ENCODE results near the gene PARP2. TPM values are rescaled to one million over a fixed set of nuclear protein-coding genes. Genes with fewer than 3 reads are reported as not detected.

Gene PARP2
- polyA plus RNA-seq, 3 donors: 47.7 to 60.8 (median 57.6) TPM

- DNase-seq: no peak
Observed at GRCh38 chr14:20387576-20387975, 44.1 kb downstream of the PARP2 start.

- DNase-seq: no peak
Observed at GRCh38 chr14:20388159-20388558, 44.7 kb downstream of the PARP2 start.

- no peak for DNase-seq
Observed at GRCh38 chr14:20391505-20391904, 48.1 kb downstream of the PARP2 start.

GRCh38 chr14:20397511-20397910 lies 54.1 kb downstream of the PARP2 start:
- no peak for DNase-seq

GRCh38 chr14:20400589-20400964 lies 57.1 kb downstream of the PARP2 start:
- DNase-seq: no peak

- DNase-seq: no peak
Observed at GRCh38 chr14:20400965-20401593, 57.6 kb downstream of the PARP2 start.

GRCh38 chr14:20403521-20403920 lies 60.1 kb downstream of the PARP2 start:
- no peak for DNase-seq

Other genes with a start within 250 kb of the PARP2 start
- under 1 TPM; 0.03 to 0.07 (median 0.05) TPM for gene OR4K17, start 232.9 kb upstream of the PARP2 start, polyA plus RNA-seq (ENCODE audit: insufficient read length in 3 of 3)
- not detected for gene OR4N5, start 204.8 kb upstream of the PARP2 start, polyA plus RNA-seq (ENCODE audit: insufficient read length in 3 of 3)
- under 1 TPM in 1 of 3 donors, not detected in 2; 0.09 TPM for gene OR11G2, start 152.7 kb upstream of the PARP2 start, polyA plus RNA-seq (ENCODE audit: insufficient read length in 3 of 3)
- not detected for gene OR11H6, start 119.9 kb upstream of the PARP2 start, polyA plus RNA-seq (ENCODE audit: insufficient read length in 3 of 3)
- gene OR11H7, start 114.7 kb upstream of the PARP2 start, polyA plus RNA-seq (ENCODE audit: insufficient read length in 3 of 3): 1 to 10 TPM in 1 of 3 donors, under 1 TPM in 2; 0.47 to 1.1 (median 0.61) TPM
- gene OR11H4, start 104.3 kb upstream of the PARP2 start, polyA plus RNA-seq (ENCODE audit: insufficient read length in 3 of 3): under 1 TPM in 2 of 3 donors, not detected in 1; 0.06 to 0.18 TPM
- 10 to 100 TPM; 26.1 to 28.2 (median 26.6) TPM for gene TTC5, start 37.7 kb upstream of the PARP2 start, polyA plus RNA-seq (ENCODE audit: insufficient read length in 3 of 3)
- gene CCNB1IP1, start 10.4 kb upstream of the PARP2 start, polyA plus RNA-seq (ENCODE audit: insufficient read length in 3 of 3): 100 to 1,000 TPM in 2 of 3 donors, 10 to 100 TPM in 1; 97.9 to 130 (median 105) TPM
- 10 to 100 TPM; 17.7 to 22.1 (median 19.9) TPM for gene TEP1, start 69.9 kb downstream of the PARP2 start, polyA plus RNA-seq (ENCODE audit: insufficient read length in 3 of 3)
- gene KLHL33, start 92.5 kb downstream of the PARP2 start, polyA plus RNA-seq (ENCODE audit: insufficient read length in 3 of 3): under 1 TPM; 0.27 to 0.88 (median 0.56) TPM
- gene OSGEP, start 111.2 kb downstream of the PARP2 start, polyA plus RNA-seq (ENCODE audit: insufficient read length in 3 of 3): 10 to 100 TPM; 48.5 to 87.7 (median 78.9) TPM
- gene APEX1, start 111.6 kb downstream of the PARP2 start, polyA plus RNA-seq (ENCODE audit: insufficient read length in 3 of 3): 100 to 1,000 TPM; 318 to 336 (median 334) TPM
- 10 to 100 TPM; 33.9 to 37.6 (median 35.3) TPM for gene PIP4P1, start 117.8 kb downstream of the PARP2 start, polyA plus RNA-seq (ENCODE audit: insufficient read length in 3 of 3)
- 10 to 100 TPM; 67.6 to 80.2 (median 78.8) TPM for gene PNP, start 125.8 kb downstream of the PARP2 start, polyA plus RNA-seq (ENCODE audit: insufficient read length in 3 of 3)
- under 1 TPM in 1 of 3 donors, not detected in 2; 0.23 TPM for gene RNASE10, start 161.9 kb downstream of the PARP2 start, polyA plus RNA-seq (ENCODE audit: insufficient read length in 3 of 3)
- not detected for gene RNASE9, start 217.4 kb downstream of the PARP2 start, polyA plus RNA-seq (ENCODE audit: insufficient read length in 3 of 3)
- gene RNASE11, start 244.4 kb downstream of the PARP2 start, polyA plus RNA-seq (ENCODE audit: insufficient read length in 3 of 3): not detected
- gene RNASE12, start 247.7 kb downstream of the PARP2 start, polyA plus RNA-seq (ENCODE audit: insufficient read length in 3 of 3): not detected